ENCODE measurements around the gene MKX.
A peak's percentile ranks its signal among the peaks of the same experiment; 100 is the strongest.

The MKX gene, protein sequence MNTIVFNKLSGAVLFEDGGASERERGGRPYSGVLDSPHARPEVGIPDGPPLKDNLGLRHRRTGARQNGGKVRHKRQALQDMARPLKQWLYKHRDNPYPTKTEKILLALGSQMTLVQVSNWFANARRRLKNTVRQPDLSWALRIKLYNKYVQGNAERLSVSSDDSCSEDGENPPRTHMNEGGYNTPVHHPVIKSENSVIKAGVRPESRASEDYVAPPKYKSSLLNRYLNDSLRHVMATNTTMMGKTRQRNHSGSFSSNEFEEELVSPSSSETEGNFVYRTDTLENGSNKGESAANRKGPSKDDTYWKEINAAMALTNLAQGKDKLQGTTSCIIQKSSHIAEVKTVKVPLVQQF

DNA sequence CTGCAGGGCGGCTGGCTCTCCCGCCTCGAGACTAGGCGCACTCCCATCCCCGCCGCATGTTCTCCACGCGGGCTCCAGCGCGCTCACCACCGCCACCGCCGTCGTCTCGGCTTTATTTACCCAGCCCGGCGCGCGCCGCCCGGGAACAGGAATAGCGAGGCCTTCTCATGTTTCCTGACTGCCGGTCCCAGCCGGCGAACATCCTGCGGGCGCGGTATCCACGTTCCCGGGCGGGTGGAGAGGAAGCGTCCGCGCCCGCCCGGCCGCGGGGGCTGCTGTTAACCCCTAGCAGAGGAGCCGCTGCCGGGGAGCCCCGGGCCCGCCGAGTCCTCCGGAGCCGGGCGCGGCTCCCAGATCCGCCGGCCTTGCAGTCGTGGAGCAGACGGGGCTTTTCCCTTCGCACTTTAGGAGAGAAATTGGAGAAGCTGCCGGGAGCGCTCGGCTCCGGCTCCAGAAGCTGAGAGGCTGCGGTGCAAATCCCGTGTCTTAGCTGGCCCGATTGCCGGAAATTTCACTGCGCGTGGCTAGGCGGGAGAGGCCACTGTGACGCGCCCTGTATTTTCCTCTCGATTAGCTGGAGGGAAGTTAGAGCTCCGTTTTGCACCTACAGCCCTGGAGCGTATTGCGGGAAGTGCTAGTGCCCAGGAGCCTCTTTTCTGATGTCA is at the start of gene MKX:
Gene MKX (minus strand): TSS at position 88 of the 665 bp plus-strand sequence. CDS start 2,404 bp downstream, outside the sequence.
- peak within 1 kb of the TSS; percentile 80 for H3K4me3 ChIP-seq (ENCODE audit: low read length)
- peak; percentile 73 for DNase-seq (ENCODE audit: low read depth)

DNA sequence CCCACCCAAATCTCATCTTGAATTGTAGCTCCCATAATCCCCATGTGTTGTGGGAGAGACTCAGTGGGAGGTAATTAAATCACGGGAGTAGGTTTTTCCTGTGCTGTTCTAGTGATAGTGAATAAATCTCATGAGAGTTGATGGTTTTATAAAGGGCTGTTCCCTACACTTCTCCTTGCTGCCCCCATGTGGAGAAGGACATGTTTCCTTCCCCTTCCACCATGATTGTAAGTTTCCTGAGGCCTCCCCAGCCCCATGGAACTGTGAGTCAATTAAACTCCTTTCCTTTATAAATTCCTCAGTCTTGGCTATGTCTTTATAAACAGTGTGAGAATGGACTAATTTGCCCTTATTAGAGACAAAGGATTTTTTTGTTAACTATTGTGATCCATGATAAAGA is 48.5 kb upstream of the MKX start:
- DNase-seq (ENCODE audit: low read depth) = peak; percentile 26
- TF ChIP-seq, protein P1, sequence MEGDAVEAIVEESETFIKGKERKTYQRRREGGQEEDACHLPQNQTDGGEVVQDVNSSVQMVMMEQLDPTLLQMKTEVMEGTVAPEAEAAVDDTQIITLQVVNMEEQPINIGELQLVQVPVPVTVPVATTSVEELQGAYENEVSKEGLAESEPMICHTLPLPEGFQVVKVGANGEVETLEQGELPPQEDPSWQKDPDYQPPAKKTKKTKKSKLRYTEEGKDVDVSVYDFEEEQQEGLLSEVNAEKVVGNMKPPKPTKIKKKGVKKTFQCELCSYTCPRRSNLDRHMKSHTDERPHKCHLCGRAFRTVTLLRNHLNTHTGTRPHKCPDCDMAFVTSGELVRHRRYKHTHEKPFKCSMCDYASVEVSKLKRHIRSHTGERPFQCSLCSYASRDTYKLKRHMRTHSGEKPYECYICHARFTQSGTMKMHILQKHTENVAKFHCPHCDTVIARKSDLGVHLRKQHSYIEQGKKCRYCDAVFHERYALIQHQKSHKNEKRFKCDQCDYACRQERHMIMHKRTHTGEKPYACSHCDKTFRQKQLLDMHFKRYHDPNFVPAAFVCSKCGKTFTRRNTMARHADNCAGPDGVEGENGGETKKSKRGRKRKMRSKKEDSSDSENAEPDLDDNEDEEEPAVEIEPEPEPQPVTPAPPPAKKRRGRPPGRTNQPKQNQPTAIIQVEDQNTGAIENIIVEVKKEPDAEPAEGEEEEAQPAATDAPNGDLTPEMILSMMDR (conservative IDR thresholded peaks at IDR 0.05; ENCODE audit: low read length) = peak; percentile 46

More for the DNA sequence above, at the start of gene MKX:
- TF ChIP-seq, protein P1 (conservative IDR thresholded peaks at IDR 0.05; ENCODE audit: low read length) = no peak

DNA sequence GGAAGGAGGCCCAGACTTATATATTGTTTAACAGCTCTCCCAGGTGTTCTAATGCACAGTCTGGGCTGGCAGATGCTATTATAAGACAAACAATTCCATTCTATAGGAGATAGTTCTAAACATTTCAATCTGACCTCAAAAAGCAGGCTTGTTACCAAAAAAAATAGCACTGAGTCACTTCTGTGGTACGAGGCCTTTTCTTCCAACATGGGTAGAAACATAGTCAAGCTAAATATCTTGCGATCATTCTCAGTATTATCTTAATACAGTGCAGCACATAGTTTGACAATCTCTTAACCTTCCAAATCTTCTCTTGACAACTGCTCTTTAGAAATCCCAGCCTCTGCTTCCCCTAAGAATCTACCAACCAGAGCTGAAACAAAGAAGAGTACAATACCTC is 46.6 kb upstream of the MKX start:
- DNase-seq (ENCODE audit: low read depth) = peak; percentile 12
- TF ChIP-seq, protein P1 (conservative IDR thresholded peaks at IDR 0.05; ENCODE audit: low read length) = no peak
- H3K4me3 ChIP-seq (ENCODE audit: low read length) = no peak overlapping the region

More for the DNA sequence above, 48.5 kb upstream of the MKX start:
- H3K4me3 ChIP-seq (ENCODE audit: low read length) = no peak overlapping the region

DNA sequence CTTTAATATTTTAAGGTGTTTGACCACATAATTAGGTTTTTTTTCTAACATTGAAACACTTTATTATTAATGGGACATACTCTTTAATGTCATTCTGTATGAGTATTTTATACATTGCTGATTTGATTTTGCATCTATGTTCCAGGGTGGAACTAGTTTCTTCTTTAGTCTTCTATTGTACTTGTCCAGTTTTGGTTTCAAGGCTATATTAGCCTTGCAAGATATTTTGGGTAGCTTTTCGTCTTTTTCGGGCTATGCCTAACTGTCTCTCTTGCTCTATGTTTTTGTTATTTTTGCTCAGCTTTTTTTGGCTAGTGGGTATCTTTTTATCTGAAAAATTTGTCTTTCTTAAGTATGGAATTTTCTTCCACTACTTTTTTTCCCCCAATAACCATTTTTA is 38.7 kb upstream of the MKX start:
- no peak for DNase-seq (ENCODE audit: low read depth)
- H3K4me3 ChIP-seq (ENCODE audit: low read length) = no peak overlapping the region
- TF ChIP-seq, protein P1 (conservative IDR thresholded peaks at IDR 0.05; ENCODE audit: low read length) = no peak

DNA sequence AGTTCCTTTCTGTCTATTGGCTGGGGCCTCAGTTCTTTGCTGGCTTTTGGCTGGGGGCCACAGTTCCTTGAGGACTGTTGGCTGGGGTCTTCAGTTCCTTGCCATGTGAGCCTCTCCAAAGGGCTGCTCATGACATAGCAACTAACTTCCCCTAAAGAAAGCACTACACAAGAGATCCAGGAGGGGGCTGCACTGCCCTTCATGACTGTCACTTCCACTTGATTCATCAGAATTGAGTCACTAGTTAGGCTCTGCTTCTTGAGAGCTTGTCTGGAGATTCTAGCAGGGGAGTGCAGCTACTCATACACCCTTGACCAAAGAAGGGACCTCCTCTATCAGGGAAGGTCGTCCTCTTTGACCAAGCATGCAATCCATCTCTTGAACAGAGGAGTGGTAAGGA is 38.0 kb upstream of the MKX start:
- peak; percentile 43 for DNase-seq (ENCODE audit: low read depth)
- TF ChIP-seq, protein P1 (conservative IDR thresholded peaks at IDR 0.05; ENCODE audit: low read length) = peak; percentile 51
- no peak overlapping the region for H3K4me3 ChIP-seq (ENCODE audit: low read length)

DNA sequence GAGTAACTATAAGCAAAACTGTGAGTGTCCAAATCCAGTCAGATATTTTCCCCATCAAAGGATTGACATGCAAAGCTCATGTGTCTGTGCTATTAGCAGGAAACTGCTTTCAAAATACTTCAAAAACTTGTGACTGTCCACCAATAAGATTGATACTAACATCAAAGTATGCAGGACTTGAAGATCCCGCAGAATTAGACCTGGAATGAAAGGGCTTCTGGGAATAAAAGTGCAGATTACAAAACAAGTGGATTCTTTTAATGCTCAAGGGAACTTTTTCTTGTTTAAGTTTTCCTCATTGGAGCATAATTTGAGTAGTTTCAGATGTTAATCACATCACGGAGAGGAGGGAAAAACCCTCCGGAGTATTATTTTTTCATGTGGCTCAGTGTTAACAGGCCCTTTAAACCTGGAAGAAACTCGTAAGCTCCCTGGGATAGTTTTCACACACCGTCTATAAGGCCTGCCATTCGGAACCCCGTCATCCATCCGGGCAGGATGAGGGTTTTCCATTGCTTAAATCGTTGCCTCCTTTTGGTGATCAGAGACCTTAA is 33.9 kb upstream of the MKX start:
- TF ChIP-seq, protein P1 (conservative IDR thresholded peaks at IDR 0.05; ENCODE audit: low read length) = no peak
- H3K4me3 ChIP-seq (ENCODE audit: low read length) = no peak overlapping the region

More for the DNA sequence above, 33.9 kb upstream of the MKX start:
- DNase-seq (ENCODE audit: low read depth) = peak; percentile 78

All from AG10803 (cell line).